Lower leg skin (tissue), 4 donors: ENCODE measurements around the gene MAP4K3. TPM values are rescaled to one million over a fixed set of nuclear protein-coding genes. Genes with fewer than 3 reads are reported as not detected.

ENCODE experiments used
- DNase-seq, 2 donors: peaks; one replicate each; pipeline ENCODE4 v3.0.0-alpha.2; 2019; ENCODE audit warnings: low spot score in 2 of 2
- H3K4me3 ChIP-seq: fragments of 200-600 bp; sonication (generic); 2 replicates; pipeline ENCODE4 v1.5.1; 2017; ENCODE audit warnings: mild to moderate bottlenecking, low read depth; ENCODE audit not compliant: poor library complexity, severe bottlenecking
- POLR2A ChIP-seq, 2 donors: fragments of 450-650 bp; IDR thresholded peaks; one replicate each; pipeline ENCODE4 v1.6.1; 2016 to 2017; ENCODE audit warnings: antibody characterized with exemption in 2 of 2, mild to moderate bottlenecking in 1 of 2, moderate library complexity in 1 of 2
- WGBS, 2 donors: methylation state at CpG; one replicate each; pipeline ENCODE4 v1.1.5; 2018; 5-methylcytosine and 5-hydroxymethylcytosine counted together
- intact Hi-C: fragments of 100-400 bp; cut with DNase I; formaldehyde crosslinking; loops from one replicate; pipeline ENCODE4 v1.15.0; 2023; ENCODE audit warnings: low total_unique reads
- total RNA-seq, 4 donors: library from RNA; depleted of rRNA; stranded (reverse); fragments of >200 nt; gene quantifications; one replicate each; pipeline ENCODE4 v1.1.0, GENCODE V29; 2016
- TF ChIP-seq, protein P1 (sequence below), 3 donors: fragments of 450-650 bp; IDR thresholded peaks; one replicate each; pipeline ENCODE4 v1.5.1; 2016; ENCODE audit warnings: antibody characterized with exemption in 3 of 3, mild to moderate bottlenecking in 3 of 3, moderate library complexity in 2 of 3

Gene MAP4K3
- total RNA-seq, 4 donors from 2014 or later: 43.1 to 68.8 (median 45.6) TPM

DNA sequence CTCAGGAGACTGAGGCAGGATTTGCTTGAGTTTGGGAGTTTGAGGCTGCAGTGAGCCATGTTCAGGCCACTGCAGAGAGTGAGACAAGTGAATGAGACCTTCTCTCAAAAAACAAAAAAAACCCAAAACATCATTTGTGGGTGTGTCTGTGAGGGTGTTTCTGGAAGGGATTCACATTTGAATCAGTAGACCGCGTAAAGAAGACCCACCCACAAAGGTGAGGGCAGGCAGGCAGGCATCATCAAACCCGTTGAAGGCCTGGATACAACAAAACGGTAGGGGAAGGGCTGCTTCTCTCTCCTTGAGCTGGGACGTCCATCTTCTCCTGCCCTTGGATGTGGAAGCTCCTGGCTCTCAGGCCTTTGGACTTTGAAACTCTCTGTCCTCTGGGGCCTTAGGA is 218.7 kb downstream of the MAP4K3 start:
- intact Hi-C loops: no loop called here
- no peak for DNase-seq
- no peak overlapping the region for H3K4me3 ChIP-seq
- TF ChIP-seq, protein P1, sequence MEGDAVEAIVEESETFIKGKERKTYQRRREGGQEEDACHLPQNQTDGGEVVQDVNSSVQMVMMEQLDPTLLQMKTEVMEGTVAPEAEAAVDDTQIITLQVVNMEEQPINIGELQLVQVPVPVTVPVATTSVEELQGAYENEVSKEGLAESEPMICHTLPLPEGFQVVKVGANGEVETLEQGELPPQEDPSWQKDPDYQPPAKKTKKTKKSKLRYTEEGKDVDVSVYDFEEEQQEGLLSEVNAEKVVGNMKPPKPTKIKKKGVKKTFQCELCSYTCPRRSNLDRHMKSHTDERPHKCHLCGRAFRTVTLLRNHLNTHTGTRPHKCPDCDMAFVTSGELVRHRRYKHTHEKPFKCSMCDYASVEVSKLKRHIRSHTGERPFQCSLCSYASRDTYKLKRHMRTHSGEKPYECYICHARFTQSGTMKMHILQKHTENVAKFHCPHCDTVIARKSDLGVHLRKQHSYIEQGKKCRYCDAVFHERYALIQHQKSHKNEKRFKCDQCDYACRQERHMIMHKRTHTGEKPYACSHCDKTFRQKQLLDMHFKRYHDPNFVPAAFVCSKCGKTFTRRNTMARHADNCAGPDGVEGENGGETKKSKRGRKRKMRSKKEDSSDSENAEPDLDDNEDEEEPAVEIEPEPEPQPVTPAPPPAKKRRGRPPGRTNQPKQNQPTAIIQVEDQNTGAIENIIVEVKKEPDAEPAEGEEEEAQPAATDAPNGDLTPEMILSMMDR (IDR thresholded peaks at IDR 0.05): no peak
- TF ChIP-seq POLR2A (IDR thresholded peaks at IDR 0.05): no peak
- WGBS, 2 donors: 90 to 93% methylated on average over 5 of the region's 5 CpGs

DNA sequence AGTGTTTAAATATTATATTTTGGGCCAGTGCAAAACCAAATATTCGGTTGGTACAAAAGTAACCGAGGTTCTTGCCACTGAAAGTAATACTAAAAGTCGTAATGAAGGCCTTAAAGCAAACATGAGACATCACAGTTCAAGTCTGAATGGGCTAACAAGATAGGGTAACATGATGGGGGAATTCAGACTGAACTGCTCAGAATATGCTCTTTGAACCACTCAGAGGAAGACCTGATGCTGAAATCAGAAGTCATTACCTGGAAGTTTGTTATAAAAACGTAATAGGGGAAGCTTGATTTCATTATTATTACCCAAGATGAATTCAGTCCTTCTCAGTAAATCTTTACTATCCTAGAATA is 219.9 kb downstream of the MAP4K3 start:
- TF ChIP-seq, protein P1 (IDR thresholded peaks at IDR 0.05): no peak
- no peak for TF ChIP-seq POLR2A (IDR thresholded peaks at IDR 0.05)
- DNase-seq: no peak
- no peak overlapping the region for H3K4me3 ChIP-seq
- 80 to 81% methylated on average over 4 of the region's 4 CpGs for WGBS, 2 donors
- intact Hi-C loops: no loop called here

DNA sequence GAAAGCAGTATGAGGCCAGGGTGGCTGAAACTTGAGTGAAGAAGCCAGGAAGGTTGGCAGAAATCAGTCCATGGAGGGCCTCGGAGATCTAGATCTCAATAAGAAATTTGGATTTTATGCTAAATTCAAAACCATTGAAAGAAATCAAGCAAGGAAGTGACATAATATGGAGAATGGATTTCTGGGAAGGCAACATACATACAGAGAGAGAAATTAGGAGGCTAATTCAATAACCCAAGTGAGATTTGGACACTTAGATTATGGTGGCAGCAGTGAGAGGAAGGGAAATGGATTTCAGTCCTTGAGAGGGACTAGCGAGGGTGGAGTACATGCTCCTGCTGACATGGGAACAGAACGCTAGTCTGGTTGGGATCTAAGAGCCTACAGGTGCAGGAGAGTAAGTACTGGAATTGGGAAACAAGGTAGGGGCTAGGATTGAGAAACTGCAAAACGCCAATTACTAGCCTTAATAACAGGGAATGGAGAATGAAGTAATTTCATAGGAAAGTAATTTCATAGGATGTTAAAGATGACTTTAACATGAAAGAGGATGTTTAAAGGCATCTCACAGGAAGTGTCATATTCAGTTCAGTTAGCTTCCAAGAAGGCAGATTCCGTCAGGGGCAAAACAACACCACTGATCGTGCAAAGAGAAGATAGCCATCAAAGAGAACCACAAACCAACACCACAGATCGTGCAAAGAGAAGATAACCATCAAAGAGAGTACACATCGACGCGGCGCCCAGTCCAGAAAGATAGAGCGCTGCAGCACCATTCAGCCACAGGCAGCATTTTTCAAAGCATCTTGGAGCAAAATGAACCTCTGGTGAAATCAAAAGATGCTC is 220.5 kb downstream of the MAP4K3 start:
- intact Hi-C loops: no loop called here
- DNase-seq: no peak
- WGBS, 2 donors: 74 to 80% methylated on average over 12 of the region's 12 CpGs
- H3K4me3 ChIP-seq: no peak overlapping the region
- TF ChIP-seq POLR2A (IDR thresholded peaks at IDR 0.05): no peak
- TF ChIP-seq, protein P1 (IDR thresholded peaks at IDR 0.05): no peak

DNA sequence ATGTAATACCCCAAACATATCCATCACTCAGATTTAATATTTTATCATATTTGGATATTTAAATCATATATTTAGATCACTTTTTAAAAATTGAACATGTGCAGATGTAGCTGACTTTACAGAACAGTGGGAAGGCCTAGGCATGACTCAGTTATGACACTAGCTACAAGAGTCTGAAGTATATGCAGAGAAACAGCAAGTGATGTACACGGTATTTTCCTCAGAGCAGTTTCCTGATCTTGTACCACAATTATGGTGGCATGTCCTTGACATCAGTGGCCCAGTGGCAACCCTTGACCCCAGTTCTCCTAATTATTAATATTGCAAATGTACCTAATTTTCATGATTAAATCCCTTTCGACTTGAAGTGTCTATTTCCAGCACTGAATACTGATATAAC is 221.5 kb downstream of the MAP4K3 start:
- intact Hi-C loops: no loop called here
- H3K4me3 ChIP-seq: no peak overlapping the region
- TF ChIP-seq POLR2A (IDR thresholded peaks at IDR 0.05): no peak
- TF ChIP-seq, protein P1 (IDR thresholded peaks at IDR 0.05): no peak
- DNase-seq: no peak
- 84 to 86% methylated on average over 2 of the region's 2 CpGs for WGBS, 2 donors

DNA sequence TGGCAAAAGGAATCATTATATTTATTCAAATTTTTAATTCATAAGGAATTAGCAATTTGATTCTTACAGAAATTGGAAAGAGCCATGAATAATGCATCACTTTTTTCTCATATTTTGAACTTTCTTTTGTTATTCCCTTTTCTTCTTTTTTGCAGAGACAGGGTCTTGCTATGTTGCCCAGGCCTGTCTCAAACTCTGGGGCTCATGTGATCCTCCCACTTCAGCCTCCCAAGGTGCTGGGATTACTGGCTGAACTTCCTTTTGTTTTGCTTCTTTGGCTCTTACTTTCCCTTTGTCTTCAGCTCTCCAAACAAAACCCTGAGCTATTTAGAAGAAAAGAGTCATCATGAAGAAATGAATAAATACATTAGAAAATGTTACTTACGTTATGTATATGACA is 224.1 kb downstream of the MAP4K3 start:
- 92 to 93% methylated on average over 1 of the region's 1 CpG for WGBS, 2 donors
- H3K4me3 ChIP-seq: no peak overlapping the region
- TF ChIP-seq POLR2A (IDR thresholded peaks at IDR 0.05): no peak
- TF ChIP-seq, protein P1 (IDR thresholded peaks at IDR 0.05): no peak
- intact Hi-C loops: no loop called here
- DNase-seq: no peak

DNA sequence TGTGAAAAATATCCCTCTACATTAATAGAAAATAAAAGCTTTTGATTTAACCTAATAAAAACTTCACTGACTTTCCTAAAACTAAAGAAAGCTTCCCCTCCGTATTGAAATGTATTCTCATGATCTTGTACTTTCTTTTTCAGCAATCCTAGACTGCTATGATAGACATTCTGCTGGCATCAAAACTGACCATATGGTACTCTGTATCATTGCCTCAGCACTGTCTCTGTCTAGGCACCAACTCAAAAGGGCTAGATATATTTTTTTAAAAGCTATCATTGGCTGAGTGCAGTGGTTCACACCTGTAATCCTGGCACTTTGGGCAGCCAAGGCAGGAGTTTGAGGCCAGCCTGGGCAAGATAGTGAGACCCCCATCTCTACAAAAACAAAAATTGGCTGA is 226.2 kb downstream of the MAP4K3 start:
- DNase-seq: no peak
- intact Hi-C loops: no loop called here
- TF ChIP-seq POLR2A (IDR thresholded peaks at IDR 0.05): no peak
- TF ChIP-seq, protein P1 (IDR thresholded peaks at IDR 0.05): no peak
- H3K4me3 ChIP-seq: no peak overlapping the region
- 70 to 80% methylated on average over 1 of the region's 1 CpG for WGBS, 2 donors
